Measurements from ENCODE around the gene JAM2. TPM values are rescaled to one million over a fixed set of nuclear protein-coding genes. Genes with fewer than 3 reads are reported as not detected.
A peak's percentile ranks its signal among the peaks of the same experiment; 100 is the strongest.

JAM2 gene
- total RNA-seq, 1 experiment from 2014 or later: 4.8 TPM

DNA sequence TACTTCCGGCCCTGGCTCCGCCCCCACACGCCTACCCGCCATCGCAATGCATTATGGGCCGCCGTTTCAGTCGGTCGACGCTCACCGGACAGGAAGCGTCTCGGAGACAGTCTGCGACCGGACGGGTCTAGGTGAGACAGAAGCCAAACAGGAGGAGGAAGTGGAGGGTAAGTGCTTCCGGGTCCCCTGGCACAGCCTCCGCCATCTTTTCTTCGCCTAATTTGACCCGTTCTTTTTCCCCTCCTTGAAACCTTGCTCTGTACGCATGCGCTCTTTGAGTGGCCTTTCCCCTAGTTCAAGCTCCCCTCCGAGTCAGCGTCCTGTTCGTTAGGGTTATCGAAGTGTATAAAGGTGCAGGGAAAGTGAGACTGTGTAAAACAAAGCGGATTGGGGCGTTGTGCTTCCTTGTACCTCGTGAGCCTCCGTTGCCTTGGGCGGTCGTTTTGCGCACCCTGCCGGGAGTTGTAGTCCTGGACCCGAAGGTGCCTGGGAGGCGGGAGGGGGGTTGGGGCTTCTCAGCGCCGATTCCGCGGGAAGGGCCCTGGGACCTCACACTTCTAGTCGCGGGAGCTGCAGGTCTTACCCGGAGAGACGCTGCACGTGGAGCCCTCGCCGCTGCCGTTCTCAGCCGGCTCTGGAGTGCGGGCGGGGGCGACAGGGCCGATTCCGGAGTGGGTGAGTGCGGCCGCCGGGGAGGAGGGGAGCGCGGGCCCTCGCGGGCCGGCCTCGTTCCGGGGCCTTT, 96.0 kb downstream of the JAM2 start, which contains the start of the genes ATP5PF and GABPA (continued):
- TF ChIP-seq, protein P1, sequence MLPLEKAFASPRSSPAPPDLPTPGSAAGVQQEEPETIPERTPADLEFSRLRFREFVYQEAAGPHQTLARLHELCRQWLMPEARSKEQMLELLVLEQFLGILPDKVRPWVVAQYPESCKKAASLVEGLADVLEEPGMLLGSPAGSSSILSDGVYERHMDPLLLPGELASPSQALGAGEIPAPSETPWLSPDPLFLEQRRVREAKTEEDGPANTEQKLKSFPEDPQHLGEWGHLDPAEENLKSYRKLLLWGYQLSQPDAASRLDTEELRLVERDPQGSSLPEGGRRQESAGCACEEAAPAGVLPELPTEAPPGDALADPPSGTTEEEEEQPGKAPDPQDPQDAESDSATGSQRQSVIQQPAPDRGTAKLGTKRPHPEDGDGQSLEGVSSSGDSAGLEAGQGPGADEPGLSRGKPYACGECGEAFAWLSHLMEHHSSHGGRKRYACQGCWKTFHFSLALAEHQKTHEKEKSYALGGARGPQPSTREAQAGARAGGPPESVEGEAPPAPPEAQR (CRISPR knock-in tag; IDR thresholded peaks at IDR 0.05): no peak
- TF ChIP-seq, protein P2, sequence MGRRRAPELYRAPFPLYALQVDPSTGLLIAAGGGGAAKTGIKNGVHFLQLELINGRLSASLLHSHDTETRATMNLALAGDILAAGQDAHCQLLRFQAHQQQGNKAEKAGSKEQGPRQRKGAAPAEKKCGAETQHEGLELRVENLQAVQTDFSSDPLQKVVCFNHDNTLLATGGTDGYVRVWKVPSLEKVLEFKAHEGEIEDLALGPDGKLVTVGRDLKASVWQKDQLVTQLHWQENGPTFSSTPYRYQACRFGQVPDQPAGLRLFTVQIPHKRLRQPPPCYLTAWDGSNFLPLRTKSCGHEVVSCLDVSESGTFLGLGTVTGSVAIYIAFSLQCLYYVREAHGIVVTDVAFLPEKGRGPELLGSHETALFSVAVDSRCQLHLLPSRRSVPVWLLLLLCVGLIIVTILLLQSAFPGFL (CRISPR knock-in tag; IDR thresholded peaks at IDR 0.05; ENCODE audit: borderline replicate concordance): no peak
- TF ChIP-seq, protein P3, sequence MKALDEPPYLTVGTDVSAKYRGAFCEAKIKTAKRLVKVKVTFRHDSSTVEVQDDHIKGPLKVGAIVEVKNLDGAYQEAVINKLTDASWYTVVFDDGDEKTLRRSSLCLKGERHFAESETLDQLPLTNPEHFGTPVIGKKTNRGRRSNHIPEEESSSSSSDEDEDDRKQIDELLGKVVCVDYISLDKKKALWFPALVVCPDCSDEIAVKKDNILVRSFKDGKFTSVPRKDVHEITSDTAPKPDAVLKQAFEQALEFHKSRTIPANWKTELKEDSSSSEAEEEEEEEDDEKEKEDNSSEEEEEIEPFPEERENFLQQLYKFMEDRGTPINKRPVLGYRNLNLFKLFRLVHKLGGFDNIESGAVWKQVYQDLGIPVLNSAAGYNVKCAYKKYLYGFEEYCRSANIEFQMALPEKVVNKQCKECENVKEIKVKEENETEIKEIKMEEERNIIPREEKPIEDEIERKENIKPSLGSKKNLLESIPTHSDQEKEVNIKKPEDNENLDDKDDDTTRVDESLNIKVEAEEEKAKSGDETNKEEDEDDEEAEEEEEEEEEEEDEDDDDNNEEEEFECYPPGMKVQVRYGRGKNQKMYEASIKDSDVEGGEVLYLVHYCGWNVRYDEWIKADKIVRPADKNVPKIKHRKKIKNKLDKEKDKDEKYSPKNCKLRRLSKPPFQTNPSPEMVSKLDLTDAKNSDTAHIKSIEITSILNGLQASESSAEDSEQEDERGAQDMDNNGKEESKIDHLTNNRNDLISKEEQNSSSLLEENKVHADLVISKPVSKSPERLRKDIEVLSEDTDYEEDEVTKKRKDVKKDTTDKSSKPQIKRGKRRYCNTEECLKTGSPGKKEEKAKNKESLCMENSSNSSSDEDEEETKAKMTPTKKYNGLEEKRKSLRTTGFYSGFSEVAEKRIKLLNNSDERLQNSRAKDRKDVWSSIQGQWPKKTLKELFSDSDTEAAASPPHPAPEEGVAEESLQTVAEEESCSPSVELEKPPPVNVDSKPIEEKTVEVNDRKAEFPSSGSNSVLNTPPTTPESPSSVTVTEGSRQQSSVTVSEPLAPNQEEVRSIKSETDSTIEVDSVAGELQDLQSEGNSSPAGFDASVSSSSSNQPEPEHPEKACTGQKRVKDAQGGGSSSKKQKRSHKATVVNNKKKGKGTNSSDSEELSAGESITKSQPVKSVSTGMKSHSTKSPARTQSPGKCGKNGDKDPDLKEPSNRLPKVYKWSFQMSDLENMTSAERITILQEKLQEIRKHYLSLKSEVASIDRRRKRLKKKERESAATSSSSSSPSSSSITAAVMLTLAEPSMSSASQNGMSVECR (CRISPR knock-in tag; IDR thresholded peaks at IDR 0.05; ENCODE audit: borderline replicate concordance): 0 out of 2 replicates have a peak, but pooled peaks have one; percentile 59
- TF ChIP-seq TEAD1 (CRISPR knock-in tag; IDR thresholded peaks at IDR 0.05) (0 out of 2 replicates have a peak, but pooled peaks have one; percentile 35), EMX1 (CRISPR knock-in tag; IDR thresholded peaks at IDR 0.05) (no peak), NR2C2 (CRISPR knock-in tag; IDR thresholded peaks at IDR 0.05) (peak; percentile 97), FOXK1 (CRISPR knock-in tag; IDR thresholded peaks at IDR 0.05) (peak; percentile 94)
- TF ChIP-seq, protein P4, sequence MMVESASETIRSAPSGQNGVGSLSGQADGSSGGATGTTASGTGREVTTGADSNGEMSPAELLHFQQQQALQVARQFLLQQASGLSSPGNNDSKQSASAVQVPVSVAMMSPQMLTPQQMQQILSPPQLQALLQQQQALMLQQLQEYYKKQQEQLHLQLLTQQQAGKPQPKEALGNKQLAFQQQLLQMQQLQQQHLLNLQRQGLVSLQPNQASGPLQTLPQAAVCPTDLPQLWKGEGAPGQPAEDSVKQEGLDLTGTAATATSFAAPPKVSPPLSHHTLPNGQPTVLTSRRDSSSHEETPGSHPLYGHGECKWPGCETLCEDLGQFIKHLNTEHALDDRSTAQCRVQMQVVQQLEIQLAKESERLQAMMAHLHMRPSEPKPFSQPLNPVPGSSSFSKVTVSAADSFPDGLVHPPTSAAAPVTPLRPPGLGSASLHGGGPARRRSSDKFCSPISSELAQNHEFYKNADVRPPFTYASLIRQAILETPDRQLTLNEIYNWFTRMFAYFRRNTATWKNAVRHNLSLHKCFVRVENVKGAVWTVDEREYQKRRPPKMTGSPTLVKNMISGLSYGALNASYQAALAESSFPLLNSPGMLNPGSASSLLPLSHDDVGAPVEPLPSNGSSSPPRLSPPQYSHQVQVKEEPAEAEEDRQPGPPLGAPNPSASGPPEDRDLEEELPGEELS (CRISPR knock-in tag; IDR thresholded peaks at IDR 0.05): peak; percentile 56; the same call in 1 of the 2 replicates
- TF ChIP-seq, protein P5, sequence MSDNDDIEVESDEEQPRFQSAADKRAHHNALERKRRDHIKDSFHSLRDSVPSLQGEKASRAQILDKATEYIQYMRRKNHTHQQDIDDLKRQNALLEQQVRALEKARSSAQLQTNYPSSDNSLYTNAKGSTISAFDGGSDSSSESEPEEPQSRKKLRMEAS (CRISPR knock-in tag; IDR thresholded peaks at IDR 0.05): peak; percentile 73; the same call in 1 of the 2 replicates
- TF ChIP-seq, protein P6, sequence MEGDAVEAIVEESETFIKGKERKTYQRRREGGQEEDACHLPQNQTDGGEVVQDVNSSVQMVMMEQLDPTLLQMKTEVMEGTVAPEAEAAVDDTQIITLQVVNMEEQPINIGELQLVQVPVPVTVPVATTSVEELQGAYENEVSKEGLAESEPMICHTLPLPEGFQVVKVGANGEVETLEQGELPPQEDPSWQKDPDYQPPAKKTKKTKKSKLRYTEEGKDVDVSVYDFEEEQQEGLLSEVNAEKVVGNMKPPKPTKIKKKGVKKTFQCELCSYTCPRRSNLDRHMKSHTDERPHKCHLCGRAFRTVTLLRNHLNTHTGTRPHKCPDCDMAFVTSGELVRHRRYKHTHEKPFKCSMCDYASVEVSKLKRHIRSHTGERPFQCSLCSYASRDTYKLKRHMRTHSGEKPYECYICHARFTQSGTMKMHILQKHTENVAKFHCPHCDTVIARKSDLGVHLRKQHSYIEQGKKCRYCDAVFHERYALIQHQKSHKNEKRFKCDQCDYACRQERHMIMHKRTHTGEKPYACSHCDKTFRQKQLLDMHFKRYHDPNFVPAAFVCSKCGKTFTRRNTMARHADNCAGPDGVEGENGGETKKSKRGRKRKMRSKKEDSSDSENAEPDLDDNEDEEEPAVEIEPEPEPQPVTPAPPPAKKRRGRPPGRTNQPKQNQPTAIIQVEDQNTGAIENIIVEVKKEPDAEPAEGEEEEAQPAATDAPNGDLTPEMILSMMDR (IDR thresholded peaks at IDR 0.05): no peak

DNA sequence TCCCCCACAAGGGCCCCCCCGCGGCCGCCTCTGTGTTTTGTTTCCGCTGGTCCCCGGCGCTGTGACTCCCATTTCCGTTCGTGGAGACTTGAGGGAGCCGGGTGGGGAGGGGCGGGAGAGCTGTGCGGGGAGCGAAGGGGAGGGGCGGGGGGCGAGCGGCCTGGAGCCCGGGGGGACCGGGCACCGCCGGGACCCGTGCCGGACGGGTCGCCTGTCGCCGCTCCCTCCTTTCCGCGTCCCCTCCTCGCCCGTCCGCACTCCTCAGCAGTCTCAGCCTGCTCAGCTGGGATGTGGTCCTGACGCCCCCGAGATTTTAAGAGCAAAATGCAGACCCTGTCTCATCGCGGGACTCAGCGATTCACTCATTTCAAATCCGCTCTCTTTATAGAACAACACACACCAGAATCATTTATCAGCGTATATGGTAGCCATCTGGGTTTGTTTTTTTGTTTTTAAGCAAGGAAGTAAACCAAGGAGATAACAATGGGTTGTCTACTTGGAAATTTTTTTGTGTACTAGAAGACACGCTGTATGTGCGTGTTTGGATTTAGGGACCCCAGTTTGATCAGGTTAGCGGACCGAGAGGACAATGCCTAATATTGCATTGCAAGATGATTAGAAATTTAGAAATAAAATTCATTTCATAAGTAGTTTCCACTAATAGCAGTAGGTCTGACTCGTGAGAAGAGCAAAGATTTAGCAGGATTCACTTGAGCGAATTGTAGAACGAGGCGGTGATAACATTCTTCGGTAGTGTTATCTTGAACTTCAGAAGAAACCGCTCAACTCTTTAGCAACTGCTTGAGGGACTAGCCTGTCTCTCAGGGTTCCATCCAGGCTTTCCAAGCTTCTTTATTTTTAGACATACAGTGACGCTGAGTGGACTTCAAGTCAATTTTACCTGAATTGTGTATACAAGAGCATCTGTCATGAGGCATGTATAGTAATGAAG, 96.9 kb downstream of the JAM2 start:
- peak overlapping the region; percentile 98 for H3K27ac Mint-ChIP-seq
- TF ChIP-seq SMAD4 (CRISPR knock-in tag; IDR thresholded peaks at IDR 0.05): no peak
- TF ChIP-seq, protein P7, sequence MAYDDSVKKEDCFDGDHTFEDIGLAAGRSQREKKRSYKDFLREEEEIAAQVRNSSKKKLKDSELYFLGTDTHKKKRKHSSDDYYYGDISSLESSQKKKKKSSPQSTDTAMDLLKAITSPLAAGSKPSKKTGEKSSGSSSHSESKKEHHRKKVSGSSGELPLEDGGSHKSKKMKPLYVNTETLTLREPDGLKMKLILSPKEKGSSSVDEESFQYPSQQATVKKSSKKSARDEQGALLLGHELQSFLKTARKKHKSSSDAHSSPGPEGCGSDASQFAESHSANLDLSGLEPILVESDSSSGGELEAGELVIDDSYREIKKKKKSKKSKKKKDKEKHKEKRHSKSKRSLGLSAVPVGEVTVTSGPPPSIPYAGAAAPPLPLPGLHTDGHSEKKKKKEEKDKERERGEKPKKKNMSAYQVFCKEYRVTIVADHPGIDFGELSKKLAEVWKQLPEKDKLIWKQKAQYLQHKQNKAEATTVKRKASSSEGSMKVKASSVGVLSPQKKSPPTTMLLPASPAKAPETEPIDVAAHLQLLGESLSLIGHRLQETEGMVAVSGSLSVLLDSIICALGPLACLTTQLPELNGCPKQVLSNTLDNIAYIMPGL (CRISPR knock-in tag; IDR thresholded peaks at IDR 0.05): no peak
- TF ChIP-seq CBFB (CRISPR knock-in tag; IDR thresholded peaks at IDR 0.05; ENCODE audit: low read depth): no peak
- TF ChIP-seq, protein P8, sequence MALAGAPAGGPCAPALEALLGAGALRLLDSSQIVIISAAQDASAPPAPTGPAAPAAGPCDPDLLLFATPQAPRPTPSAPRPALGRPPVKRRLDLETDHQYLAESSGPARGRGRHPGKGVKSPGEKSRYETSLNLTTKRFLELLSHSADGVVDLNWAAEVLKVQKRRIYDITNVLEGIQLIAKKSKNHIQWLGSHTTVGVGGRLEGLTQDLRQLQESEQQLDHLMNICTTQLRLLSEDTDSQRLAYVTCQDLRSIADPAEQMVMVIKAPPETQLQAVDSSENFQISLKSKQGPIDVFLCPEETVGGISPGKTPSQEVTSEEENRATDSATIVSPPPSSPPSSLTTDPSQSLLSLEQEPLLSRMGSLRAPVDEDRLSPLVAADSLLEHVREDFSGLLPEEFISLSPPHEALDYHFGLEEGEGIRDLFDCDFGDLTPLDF (CRISPR knock-in tag; IDR thresholded peaks at IDR 0.05): no peak
- TF ChIP-seq, protein P9, sequence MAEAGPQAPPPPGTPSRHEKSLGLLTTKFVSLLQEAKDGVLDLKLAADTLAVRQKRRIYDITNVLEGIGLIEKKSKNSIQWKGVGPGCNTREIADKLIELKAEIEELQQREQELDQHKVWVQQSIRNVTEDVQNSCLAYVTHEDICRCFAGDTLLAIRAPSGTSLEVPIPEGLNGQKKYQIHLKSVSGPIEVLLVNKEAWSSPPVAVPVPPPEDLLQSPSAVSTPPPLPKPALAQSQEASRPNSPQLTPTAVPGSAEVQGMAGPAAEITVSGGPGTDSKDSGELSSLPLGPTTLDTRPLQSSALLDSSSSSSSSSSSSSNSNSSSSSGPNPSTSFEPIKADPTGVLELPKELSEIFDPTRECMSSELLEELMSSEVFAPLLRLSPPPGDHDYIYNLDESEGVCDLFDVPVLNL (CRISPR knock-in tag; IDR thresholded peaks at IDR 0.05; ENCODE audit: borderline replicate concordance, low read depth): no peak

More for the DNA sequence above, 96.9 kb downstream of the JAM2 start:
- Mint-ChIP-seq H3K36me3 (no peaks in the 10 kb centered on the region), H3K4me3 (peak overlapping the region; percentile 97), H3K9me3 (no peaks in the 10 kb centered on the region), H3K27me3 (ENCODE audit: low read depth) (no peaks in the 10 kb centered on the region), H3K4me1 (peaks cover 19% of the 10 kb centered on the region)
- CTCF ChIA-PET: interaction anchor here (1.5 kb wide), 1 partner anchor 126 kb away, joined by 3 read pairs; no protein-coding TSS in a partner anchor
- ATAC-seq: peak; percentile 15
- no peak for DNase-seq (ENCODE audit: low spot score)
- POLR2A ChIA-PET: no interaction called here

All from WTC11 (cell line).